WTC11 (cell line): ENCODE results near the gene PIGP. TPM values are rescaled to one million over a fixed set of nuclear protein-coding genes. Genes with fewer than 3 reads are reported as not detected.

Experiments
- ATAC-seq: fragments of 200-7000 bp; cut with Tn5 transposase; 2 replicates; pipeline ENCODE4 v1.10.0; 2021; ENCODE audit warnings: mild to moderate bottlenecking, moderate library complexity
- CTCF ChIA-PET: fragments of 300-600 bp; sonication (Branson Sonifier 250); formaldehyde crosslinking; loops from one replicate; lab custom pipeline; 2021; ENCODE audit warnings: antibody characterized with exemption; lab: Charles Lee
- POLR2A ChIA-PET: fragments of 350-600 bp; sonication (Branson Sonifier 250); formaldehyde crosslinking; loops from one replicate; lab custom pipeline; 2021; ENCODE audit warnings: antibody characterized with exemption; lab: Charles Lee
- DNase-seq: peaks from one replicate; pipeline ENCODE4 v3.0.0; 2021; ENCODE audit warnings: low spot score
- H3K27ac Mint-ChIP-seq: 2 replicates; pipeline ENCODE4 v1.8.0; 2021; ENCODE audit warnings: mixed read lengths
- H3K27me3 Mint-ChIP-seq: 2 replicates; pipeline ENCODE4 v1.8.0; 2021; ENCODE audit warnings: low read depth, mild to moderate bottlenecking, moderate library complexity, mixed read lengths
- H3K36me3 Mint-ChIP-seq: 2 replicates; pipeline ENCODE4 v1.8.0; 2021; ENCODE audit warnings: mixed read lengths
- H3K4me1 Mint-ChIP-seq: 2 replicates; pipeline ENCODE4 v1.8.0; 2022; ENCODE audit warnings: mixed read lengths
- H3K4me3 Mint-ChIP-seq: 2 replicates; pipeline ENCODE4 v1.8.0; 2021; ENCODE audit warnings: mild to moderate bottlenecking, moderate library complexity, mixed read lengths
- H3K9me3 Mint-ChIP-seq: 2 replicates; pipeline ENCODE4 v1.8.0; 2021; ENCODE audit warnings: mixed read lengths
- CREB1 ChIP-seq: sonication (generic); formaldehyde crosslinking; IDR thresholded peaks from 2 replicates; pipeline ENCODE4 v1.8.0; 2023; ENCODE audit warnings: mild to moderate bottlenecking, missing genetic modification reagents
- E2F4 ChIP-seq: sonication (generic); formaldehyde crosslinking; IDR thresholded peaks from 2 replicates; pipeline ENCODE4 v1.8.1; 2022; ENCODE audit warnings: low read depth, mild to moderate bottlenecking, moderate library complexity, missing genetic modification reagents, borderline replicate concordance
- EMX1 ChIP-seq: fragments of 250-450 bp; sonication (Bioruptor Pico); IDR thresholded peaks from 2 replicates; pipeline ENCODE4 v1.8.0; 2021; ENCODE audit warnings: mild to moderate bottlenecking
- ESRRA ChIP-seq: sonication (generic); formaldehyde crosslinking; IDR thresholded peaks from 2 replicates; pipeline ENCODE4 v1.8.1; 2022; ENCODE audit warnings: mild to moderate bottlenecking, missing genetic modification reagents, borderline replicate concordance
- FOXJ3 ChIP-seq: sonication (generic); formaldehyde crosslinking; IDR thresholded peaks from 2 replicates; pipeline ENCODE4 v1.9.0; 2021; ENCODE audit warnings: missing genetic modification reagents, mild to moderate bottlenecking, borderline replicate concordance
- GRHL2 ChIP-seq: fragments of 250-450 bp; sonication (Bioruptor Pico); IDR thresholded peaks from 2 replicates; pipeline ENCODE4 v1.8.0; 2022; ENCODE audit warnings: mild to moderate bottlenecking, moderate library complexity; ENCODE audit not compliant: insufficient replicate concordance, severe bottlenecking
- HMGA2 ChIP-seq: fragments of 250-450 bp; sonication (Bioruptor Pico); IDR thresholded peaks from 2 replicates; pipeline ENCODE4 v1.4.0; 2021; ENCODE audit warnings: mild to moderate bottlenecking, moderate library complexity
- IRF2 ChIP-seq: sonication (generic); formaldehyde crosslinking; IDR thresholded peaks from 2 replicates; pipeline ENCODE4 v1.8.0; 2022; ENCODE audit warnings: low read depth, missing genetic modification reagents, borderline replicate concordance
- JUN ChIP-seq: sonication (generic); formaldehyde crosslinking; IDR thresholded peaks from 2 replicates; pipeline ENCODE4 v1.8.0; 2023; ENCODE audit warnings: mild to moderate bottlenecking, missing genetic modification reagents
- NR1H2 ChIP-seq: sonication (generic); formaldehyde crosslinking; IDR thresholded peaks from 2 replicates; pipeline ENCODE4 v1.9.0; 2021; ENCODE audit warnings: mild to moderate bottlenecking, moderate library complexity, missing genetic modification reagents
- NR3C1 ChIP-seq: sonication (generic); formaldehyde crosslinking; conservative IDR thresholded peaks from 2 replicates; pipeline ENCODE4 v1.8.1; 2023; ENCODE audit warnings: low read depth, mild to moderate bottlenecking, missing genetic modification reagents
- PRRX2 ChIP-seq: fragments of 250-450 bp; sonication (Bioruptor Pico); IDR thresholded peaks from 2 replicates; pipeline ENCODE4 v1.8.0; 2021; ENCODE audit warnings: mild to moderate bottlenecking
- ZNF317 ChIP-seq: sonication (generic); formaldehyde crosslinking; IDR thresholded peaks from 2 replicates; pipeline ENCODE4 v1.8.1; 2023; ENCODE audit warnings: low read depth, mild to moderate bottlenecking, moderate library complexity, missing genetic modification reagents, borderline replicate concordance
- total RNA-seq: library from RNA; stranded (reverse); gene quantifications from 3 replicates; pipeline ENCODE4 v1.2.3, GENCODE V29; 2021
- TF ChIP-seq, protein P1 (sequence below): fragments of 250-450 bp; sonication (Bioruptor Pico); IDR thresholded peaks from 2 replicates; pipeline ENCODE4 v2.1.2; 2022; ENCODE audit warnings: mild to moderate bottlenecking, moderate library complexity
- TF ChIP-seq, protein P2 (sequence below): sonication (generic); formaldehyde crosslinking; IDR thresholded peaks from 2 replicates; pipeline ENCODE4 v1.8.0; 2023; ENCODE audit warnings: mild to moderate bottlenecking, missing genetic modification reagents
- TF ChIP-seq, protein P3 (sequence below): fragments of 250-450 bp; sonication (Bioruptor Pico); IDR thresholded peaks from 2 replicates; pipeline ENCODE4 v1.9.0; 2021; ENCODE audit warnings: moderate library complexity, mild to moderate bottlenecking, inconsistent platforms, borderline replicate concordance

Gene PIGP
- total RNA-seq, 1 experiment from 2014 or later, result 10.9 TPM

DNA sequence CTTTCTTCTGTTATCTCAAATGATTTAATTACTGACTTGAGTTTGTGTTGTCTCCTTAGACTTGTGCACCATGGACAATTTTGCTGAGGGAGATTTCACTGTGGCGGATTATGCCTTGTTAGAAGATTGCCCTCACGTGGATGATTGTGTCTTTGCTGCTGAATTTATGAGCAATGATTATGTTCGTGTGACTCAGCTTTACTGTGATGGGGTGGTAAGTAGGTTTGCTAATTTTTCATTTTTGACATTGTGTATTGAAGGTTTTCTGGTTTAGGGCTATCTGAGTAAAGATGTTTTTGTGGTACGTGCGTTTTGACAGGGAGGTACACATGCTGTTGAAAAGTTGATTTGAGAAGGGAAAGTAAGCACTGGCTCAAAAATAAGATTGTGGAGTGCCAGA lies 14.3 kb upstream of the PIGP start:
- DNase-seq, result no peak
- CTCF ChIA-PET, result interaction anchor here (1.0 to 2.7 kb wide), 3 partner anchors 77 to 110 kb away, joined by 3 to 8 read pairs (median 6); no protein-coding TSS in a partner anchor
- ATAC-seq, result no peak

GRCh38 chr21:37085726-37086125 lies 12.9 kb upstream of the PIGP start:
- Mint-ChIP-seq H3K36me3 (no peaks in the 10 kb centered on the region), H3K4me1 (no peaks in the 10 kb centered on the region), H3K4me3 (no peak overlapping the region), H3K27ac (no peak overlapping the region), H3K27me3 (no peaks in the 10 kb centered on the region), H3K9me3 (no peaks in the 10 kb centered on the region)
- ATAC-seq, result no peak
- no peak for DNase-seq
- ChIA-PET CTCF (interaction anchor here (0.9 to 2.7 kb wide), 2 partner anchors 76 to 109 kb away, joined by 3 to 8 read pairs; no protein-coding TSS in a partner anchor), POLR2A (no interaction called here)
- no peak for TF ChIP-seq IRF2 (CRISPR knock-in tag)
- no peak for TF ChIP-seq GRHL2 (CRISPR knock-in tag)
- TF ChIP-seq, protein P1, sequence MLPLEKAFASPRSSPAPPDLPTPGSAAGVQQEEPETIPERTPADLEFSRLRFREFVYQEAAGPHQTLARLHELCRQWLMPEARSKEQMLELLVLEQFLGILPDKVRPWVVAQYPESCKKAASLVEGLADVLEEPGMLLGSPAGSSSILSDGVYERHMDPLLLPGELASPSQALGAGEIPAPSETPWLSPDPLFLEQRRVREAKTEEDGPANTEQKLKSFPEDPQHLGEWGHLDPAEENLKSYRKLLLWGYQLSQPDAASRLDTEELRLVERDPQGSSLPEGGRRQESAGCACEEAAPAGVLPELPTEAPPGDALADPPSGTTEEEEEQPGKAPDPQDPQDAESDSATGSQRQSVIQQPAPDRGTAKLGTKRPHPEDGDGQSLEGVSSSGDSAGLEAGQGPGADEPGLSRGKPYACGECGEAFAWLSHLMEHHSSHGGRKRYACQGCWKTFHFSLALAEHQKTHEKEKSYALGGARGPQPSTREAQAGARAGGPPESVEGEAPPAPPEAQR (CRISPR knock-in tag), result no peak
- TF ChIP-seq, protein P2, sequence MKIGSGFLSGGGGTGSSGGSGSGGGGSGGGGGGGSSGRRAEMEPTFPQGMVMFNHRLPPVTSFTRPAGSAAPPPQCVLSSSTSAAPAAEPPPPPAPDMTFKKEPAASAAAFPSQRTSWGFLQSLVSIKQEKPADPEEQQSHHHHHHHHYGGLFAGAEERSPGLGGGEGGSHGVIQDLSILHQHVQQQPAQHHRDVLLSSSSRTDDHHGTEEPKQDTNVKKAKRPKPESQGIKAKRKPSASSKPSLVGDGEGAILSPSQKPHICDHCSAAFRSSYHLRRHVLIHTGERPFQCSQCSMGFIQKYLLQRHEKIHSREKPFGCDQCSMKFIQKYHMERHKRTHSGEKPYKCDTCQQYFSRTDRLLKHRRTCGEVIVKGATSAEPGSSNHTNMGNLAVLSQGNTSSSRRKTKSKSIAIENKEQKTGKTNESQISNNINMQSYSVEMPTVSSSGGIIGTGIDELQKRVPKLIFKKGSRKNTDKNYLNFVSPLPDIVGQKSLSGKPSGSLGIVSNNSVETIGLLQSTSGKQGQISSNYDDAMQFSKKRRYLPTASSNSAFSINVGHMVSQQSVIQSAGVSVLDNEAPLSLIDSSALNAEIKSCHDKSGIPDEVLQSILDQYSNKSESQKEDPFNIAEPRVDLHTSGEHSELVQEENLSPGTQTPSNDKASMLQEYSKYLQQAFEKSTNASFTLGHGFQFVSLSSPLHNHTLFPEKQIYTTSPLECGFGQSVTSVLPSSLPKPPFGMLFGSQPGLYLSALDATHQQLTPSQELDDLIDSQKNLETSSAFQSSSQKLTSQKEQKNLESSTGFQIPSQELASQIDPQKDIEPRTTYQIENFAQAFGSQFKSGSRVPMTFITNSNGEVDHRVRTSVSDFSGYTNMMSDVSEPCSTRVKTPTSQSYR (CRISPR knock-in tag), result no peak

More for the DNA sequence above, 14.3 kb upstream of the PIGP start:
- POLR2A ChIA-PET, result no interaction called here
- Mint-ChIP-seq H3K36me3 (no peaks in the 10 kb centered on the region), H3K27ac (no peak overlapping the region), H3K9me3 (no peaks in the 10 kb centered on the region), H3K27me3 (no peaks in the 10 kb centered on the region), H3K4me1 (no peaks in the 10 kb centered on the region), H3K4me3 (no peak overlapping the region)
- TF ChIP-seq FOXJ3 (CRISPR knock-in tag), result no peak
- TF ChIP-seq, protein P2 (CRISPR knock-in tag), result no peak
- TF ChIP-seq EMX1, result no peak
- no peak for TF ChIP-seq IRF2 (CRISPR knock-in tag)
- TF ChIP-seq ESRRA (CRISPR knock-in tag), result no peak
- no peak for TF ChIP-seq E2F4
- TF ChIP-seq HMGA2, result no peak
- no peak for TF ChIP-seq PRRX2 (CRISPR knock-in tag)
- TF ChIP-seq ZNF317, result no peak
- no peak for TF ChIP-seq NR1H2 (CRISPR knock-in tag)
- no peak for TF ChIP-seq CREB1
- TF ChIP-seq, protein P3, sequence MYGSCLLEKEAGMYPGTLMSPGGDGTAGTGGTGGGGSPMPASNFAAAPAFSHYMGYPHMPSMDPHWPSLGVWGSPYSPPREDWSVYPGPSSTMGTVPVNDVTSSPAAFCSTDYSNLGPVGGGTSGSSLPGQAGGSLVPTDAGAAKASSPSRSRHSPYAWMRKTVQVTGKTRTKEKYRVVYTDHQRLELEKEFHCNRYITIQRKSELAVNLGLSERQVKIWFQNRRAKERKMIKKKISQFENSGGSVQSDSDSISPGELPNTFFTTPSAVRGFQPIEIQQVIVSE, result no peak
- TF ChIP-seq NR3C1 (CRISPR knock-in tag), result no peak
- TF ChIP-seq JUN, result no peak
